ENCODE results near the gene PHF19. TPM values are rescaled to one million over a fixed set of nuclear protein-coding genes. Genes with fewer than 3 reads are reported as not detected.

Gene PHF19
- total and polyA plus RNA-seq, 2 experiments from 2014 or later = 17.1 to 28.2 TPM

DNA sequence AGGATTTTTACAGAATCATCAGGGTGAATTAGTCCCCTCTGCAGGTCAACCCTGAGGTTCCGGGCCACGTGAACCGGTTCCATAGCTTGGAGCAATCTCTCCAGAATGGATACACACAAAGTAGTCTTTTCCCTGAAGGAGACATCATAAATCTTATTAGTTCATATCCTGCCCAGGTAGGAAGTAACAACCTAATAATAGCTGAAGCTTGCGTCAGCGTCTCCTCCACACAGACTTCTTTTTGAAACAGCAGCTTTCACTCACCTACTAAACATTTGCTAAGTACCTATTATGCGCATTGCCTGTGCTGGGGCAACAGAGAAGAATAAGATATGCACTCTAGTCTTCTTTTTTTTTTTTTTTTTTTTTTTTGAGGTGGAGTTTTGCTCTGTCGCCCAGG lies 43.7 kb downstream of the PHF19 start:
- in situ Hi-C loops (cut with MboI) = no loop called here
- no peak for TF ChIP-seq EZH2phosphoT487 (IDR thresholded peaks at IDR 0.05; ENCODE audit: insufficient read depth, low read depth)
- TF ChIP-seq EZH2 (IDR thresholded peaks at IDR 0.05; ENCODE audit: insufficient read depth, poor library complexity, severe bottlenecking) = no peak
- H3K27ac ChIP-seq = no peak overlapping the region
- peaks cover 19% of the 10 kb centered on the region for H3F3A ChIP-seq (ENCODE audit: insufficient read depth)
- peaks cover 8% of the 10 kb centered on the region; the same call in 1 of the 2 replicates for H3K4me1 ChIP-seq (ENCODE audit: insufficient read depth)
- H4K20me1 ChIP-seq (ENCODE audit: insufficient read depth) = no peaks in the 10 kb centered on the region
- no peak for DNase-seq
- H3K36me3 ChIP-seq (ENCODE audit: low read depth) = peaks cover 34% of the 10 kb centered on the region
- H2AFZ ChIP-seq = no peak overlapping the region
- H3K79me2 ChIP-seq (ENCODE audit: insufficient read depth) = peaks cover 58% of the 10 kb centered on the region
- 97 to 98% methylated on average over 6 to 7 of the region's 7 CpGs for WGBS, 2 experiments (ENCODE audit: low coverage in 1 of 2, low lambda C conversion rate in 2 of 2, missing lambda C conversion rate in 2 of 2)
- H3K4me3 ChIP-seq = no peak overlapping the region
- H3K9me2 ChIP-seq (ENCODE audit: insufficient read depth) = no peaks in the 10 kb centered on the region
- H3K4me2 ChIP-seq (ENCODE audit: unreplicated experiment) = no peak overlapping the region
- no peaks in the 10 kb centered on the region for H3K9me3 ChIP-seq (ENCODE audit: low read depth)
- H3K27me3 ChIP-seq (replicated peaks; ENCODE audit: insufficient read depth) = no peaks in the 10 kb centered on the region
- no peak overlapping the region for H3K9ac ChIP-seq

- no peak overlapping the region for H3K27ac ChIP-seq
- no peaks in the 10 kb centered on the region for H3K9me3 ChIP-seq (ENCODE audit: low read depth)
- peaks cover 17% of the 10 kb centered on the region for H3F3A ChIP-seq (ENCODE audit: insufficient read depth)
Observed at GRCh38 chr9:120832807-120833206, 44.2 kb downstream of the PHF19 start.

GRCh38 chr9:120830865-120831264 lies 46.1 kb downstream of the PHF19 start:
- H2AFZ ChIP-seq = no peak overlapping the region
- WGBS, 2 experiments (ENCODE audit: low coverage in 1 of 2, low lambda C conversion rate in 2 of 2, missing lambda C conversion rate in 2 of 2) = 98 to 100% methylated on average over 3 of the region's 3 CpGs
- no peak for DNase-seq
- no peaks in the 10 kb centered on the region for H4K20me1 ChIP-seq (ENCODE audit: insufficient read depth)
- peaks cover 33% of the 10 kb centered on the region for H3K79me2 ChIP-seq (ENCODE audit: insufficient read depth)
- no peak overlapping the region for H3K4me3 ChIP-seq
- H3K4me2 ChIP-seq (ENCODE audit: unreplicated experiment) = no peak overlapping the region
- H3K9me2 ChIP-seq (ENCODE audit: insufficient read depth) = no peaks in the 10 kb centered on the region
- H3K36me3 ChIP-seq (ENCODE audit: low read depth) = peaks cover 49% of the 10 kb centered on the region
- in situ Hi-C loops (cut with MboI) = no loop called here
- no peaks in the 10 kb centered on the region for H3K9me3 ChIP-seq (ENCODE audit: low read depth)
- peaks cover 17% of the 10 kb centered on the region for H3F3A ChIP-seq (ENCODE audit: insufficient read depth)
- H3K27ac ChIP-seq = no peak overlapping the region
- TF ChIP-seq EZH2 (IDR thresholded peaks at IDR 0.05; ENCODE audit: insufficient read depth, poor library complexity, severe bottlenecking) = no peak
- no peaks in the 10 kb centered on the region for H3K27me3 ChIP-seq (replicated peaks; ENCODE audit: insufficient read depth)
- H3K4me1 ChIP-seq (ENCODE audit: insufficient read depth) = peaks cover 8% of the 10 kb centered on the region; the same call in 1 of the 2 replicates
- no peak overlapping the region for H3K9ac ChIP-seq

More at GRCh38 chr9:120832807-120833206, 44.2 kb downstream of the PHF19 start:
- TF ChIP-seq EZH2phosphoT487 (IDR thresholded peaks at IDR 0.05; ENCODE audit: insufficient read depth, low read depth) (no peak), EZH2 (IDR thresholded peaks at IDR 0.05; ENCODE audit: insufficient read depth, poor library complexity, severe bottlenecking) (no peak)
- no peak overlapping the region for H3K4me2 ChIP-seq (ENCODE audit: unreplicated experiment)
- DNase-seq = no peak
- H3K79me2 ChIP-seq (ENCODE audit: insufficient read depth) = peaks cover 53% of the 10 kb centered on the region
- H3K27me3 ChIP-seq (replicated peaks; ENCODE audit: insufficient read depth) = no peaks in the 10 kb centered on the region
- no peak overlapping the region for H3K9ac ChIP-seq
- no peak overlapping the region for H2AFZ ChIP-seq
- in situ Hi-C loops (cut with MboI) = no loop called here
- H3K4me1 ChIP-seq (ENCODE audit: insufficient read depth) = peaks cover 8% of the 10 kb centered on the region; the same call in 1 of the 2 replicates
- H3K9me2 ChIP-seq (ENCODE audit: insufficient read depth) = no peaks in the 10 kb centered on the region
- peaks cover 34% of the 10 kb centered on the region for H3K36me3 ChIP-seq (ENCODE audit: low read depth)
- H3K4me3 ChIP-seq = no peak overlapping the region
- H4K20me1 ChIP-seq (ENCODE audit: insufficient read depth) = no peaks in the 10 kb centered on the region

DNA sequence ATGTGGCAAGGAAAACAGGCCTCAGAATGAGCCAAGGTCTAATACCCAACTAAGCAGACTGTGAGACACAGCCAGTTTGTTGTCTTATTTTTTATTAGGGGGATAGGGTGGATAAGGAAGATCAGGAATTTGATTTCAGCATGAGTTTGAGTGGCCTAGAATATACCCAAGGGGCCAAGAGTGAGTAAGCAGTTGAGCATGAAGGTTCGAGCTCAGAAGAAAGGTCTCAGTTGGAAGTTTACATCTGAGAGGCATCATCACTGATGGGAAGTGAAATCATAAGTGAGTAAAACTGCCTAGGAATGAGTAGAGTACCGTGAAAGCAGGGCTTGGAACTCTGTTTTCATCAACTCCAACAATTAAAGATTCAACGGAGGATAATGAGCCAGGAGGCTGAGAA lies 46.8 kb downstream of the PHF19 start:
- DNase-seq = peak; percentile 46
- peak overlapping the region; percentile 30 for H3K27ac ChIP-seq
- no peaks in the 10 kb centered on the region for H3K27me3 ChIP-seq (replicated peaks; ENCODE audit: insufficient read depth)
- TF ChIP-seq EZH2phosphoT487 (IDR thresholded peaks at IDR 0.05; ENCODE audit: insufficient read depth, low read depth) = no peak
- TF ChIP-seq EZH2 (IDR thresholded peaks at IDR 0.05; ENCODE audit: insufficient read depth, poor library complexity, severe bottlenecking) = no peak
- no peak overlapping the region for H3K4me3 ChIP-seq
- 50 to 53% methylated on average over 3 of the region's 3 CpGs for WGBS, 2 experiments (ENCODE audit: low coverage in 1 of 2, low lambda C conversion rate in 2 of 2, missing lambda C conversion rate in 2 of 2)
- H3K79me2 ChIP-seq (ENCODE audit: insufficient read depth) = peaks cover 26% of the 10 kb centered on the region
- no peak overlapping the region for H2AFZ ChIP-seq
- H3K9me2 ChIP-seq (ENCODE audit: insufficient read depth) = no peaks in the 10 kb centered on the region
- H3F3A ChIP-seq (ENCODE audit: insufficient read depth) = peaks cover 17% of the 10 kb centered on the region
- H4K20me1 ChIP-seq (ENCODE audit: insufficient read depth) = no peaks in the 10 kb centered on the region
- no peaks in the 10 kb centered on the region for H3K9me3 ChIP-seq (ENCODE audit: low read depth)
- H3K36me3 ChIP-seq (ENCODE audit: low read depth) = peaks cover 53% of the 10 kb centered on the region
- peak overlapping the region; percentile 5 for H3K4me2 ChIP-seq (ENCODE audit: unreplicated experiment)
- in situ Hi-C loops (cut with MboI) = no loop called here
- H3K4me1 ChIP-seq (ENCODE audit: insufficient read depth) = peaks cover 8% of the 10 kb centered on the region; the same call in 1 of the 2 replicates
- 0 out of 2 replicates have a peak overlapping the region, but pooled peaks have one; percentile 10 for H3K9ac ChIP-seq

DNA sequence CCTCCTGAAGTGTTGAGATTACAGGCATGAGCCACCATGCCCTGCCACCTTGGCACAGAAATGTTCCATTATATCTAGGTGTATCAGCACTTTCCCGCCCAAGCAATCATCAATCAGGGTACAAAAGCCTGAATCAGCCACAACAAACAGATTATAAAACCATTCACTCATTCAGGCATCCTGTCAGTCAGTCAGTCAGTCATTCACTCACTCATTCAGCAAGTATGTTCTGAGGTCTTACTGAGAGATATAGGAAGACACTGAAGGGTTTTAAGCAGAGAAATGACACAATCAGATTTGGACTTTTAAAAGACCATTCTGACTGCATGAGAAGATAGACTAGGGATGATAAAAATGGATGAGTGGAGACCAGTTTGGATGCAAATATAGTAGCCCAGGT lies 47.3 kb downstream of the PHF19 start:
- 91 to 95% methylated on average over 1 of the region's 1 CpG for WGBS, 2 experiments (ENCODE audit: low coverage in 1 of 2, low lambda C conversion rate in 2 of 2, missing lambda C conversion rate in 2 of 2)
- no peak for DNase-seq
- Histone ChIP-seq H3K4me1 (ENCODE audit: insufficient read depth) (peaks cover 8% of the 10 kb centered on the region; the same call in 1 of the 2 replicates), H3K9ac (no peak overlapping the region), H3K27me3 (replicated peaks; ENCODE audit: insufficient read depth) (no peaks in the 10 kb centered on the region), H3F3A (ENCODE audit: insufficient read depth) (peaks cover 17% of the 10 kb centered on the region), H3K79me2 (ENCODE audit: insufficient read depth) (peaks cover 21% of the 10 kb centered on the region), H3K9me3 (ENCODE audit: low read depth) (no peaks in the 10 kb centered on the region), H2AFZ (no peak overlapping the region), H3K27ac (peak overlapping the region; percentile 30; the same call in 1 of the 2 replicates), H3K36me3 (ENCODE audit: low read depth) (peaks cover 52% of the 10 kb centered on the region), H3K4me3 (no peak overlapping the region), H3K4me2 (ENCODE audit: unreplicated experiment) (no peak overlapping the region), H3K9me2 (ENCODE audit: insufficient read depth) (no peaks in the 10 kb centered on the region), H4K20me1 (ENCODE audit: insufficient read depth) (no peaks in the 10 kb centered on the region)
- TF ChIP-seq EZH2 (IDR thresholded peaks at IDR 0.05; ENCODE audit: insufficient read depth, poor library complexity, severe bottlenecking) (no peak), EZH2phosphoT487 (IDR thresholded peaks at IDR 0.05; ENCODE audit: insufficient read depth, low read depth) (no peak)
- in situ Hi-C loops (cut with MboI) = no loop called here

Data from GM23248 (cell line).